Activated gamma-delta T cell treated with anti-CD3 and anti-CD28 coated beads, Interleukin-2, amount 50 U/mL, for 16 hours (primary cell): ENCODE results near the gene RAPGEF2.
"Not testable (repeated sequence)": the region's sequence is repeated elsewhere in the genome, so short reads cannot be mapped to it uniquely, and the experiment has no call there.

Experiments
- DNase-seq: peaks from one replicate; pipeline ENCODE4 v3.0.0-alpha.2; 2020; ENCODE audit warnings: low read depth

The RAPGEF2 gene, protein sequence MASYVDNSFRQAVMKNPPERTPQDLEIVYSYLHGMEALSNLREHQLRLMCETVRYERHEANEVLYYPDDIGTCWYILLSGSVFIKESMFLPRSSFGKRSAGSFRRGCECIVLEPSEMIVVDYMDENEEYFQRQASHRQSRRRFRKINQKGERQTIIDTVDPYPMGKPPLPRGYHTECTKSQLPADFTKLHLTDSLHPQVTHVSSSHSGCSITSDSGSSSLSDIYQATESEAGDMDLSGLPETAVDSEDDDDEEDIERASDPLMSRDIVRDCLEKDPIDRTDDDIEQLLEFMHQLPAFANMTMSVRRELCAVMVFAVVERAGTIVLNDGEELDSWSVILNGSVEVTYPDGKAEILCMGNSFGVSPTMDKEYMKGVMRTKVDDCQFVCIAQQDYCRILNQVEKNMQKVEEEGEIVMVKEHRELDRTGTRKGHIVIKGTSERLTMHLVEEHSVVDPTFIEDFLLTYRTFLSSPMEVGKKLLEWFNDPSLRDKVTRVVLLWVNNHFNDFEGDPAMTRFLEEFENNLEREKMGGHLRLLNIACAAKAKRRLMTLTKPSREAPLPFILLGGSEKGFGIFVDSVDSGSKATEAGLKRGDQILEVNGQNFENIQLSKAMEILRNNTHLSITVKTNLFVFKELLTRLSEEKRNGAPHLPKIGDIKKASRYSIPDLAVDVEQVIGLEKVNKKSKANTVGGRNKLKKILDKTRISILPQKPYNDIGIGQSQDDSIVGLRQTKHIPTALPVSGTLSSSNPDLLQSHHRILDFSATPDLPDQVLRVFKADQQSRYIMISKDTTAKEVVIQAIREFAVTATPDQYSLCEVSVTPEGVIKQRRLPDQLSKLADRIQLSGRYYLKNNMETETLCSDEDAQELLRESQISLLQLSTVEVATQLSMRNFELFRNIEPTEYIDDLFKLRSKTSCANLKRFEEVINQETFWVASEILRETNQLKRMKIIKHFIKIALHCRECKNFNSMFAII (N-terminal part only)

GRCh38 chr4:159102622-159103383 is at the start of gene RAPGEF2:
Gene RAPGEF2 (plus strand): TSS chr4:159103079. CDS start chr4:159104163, 1,084 bp downstream.
- peak; percentile 75 for DNase-seq

DNA sequence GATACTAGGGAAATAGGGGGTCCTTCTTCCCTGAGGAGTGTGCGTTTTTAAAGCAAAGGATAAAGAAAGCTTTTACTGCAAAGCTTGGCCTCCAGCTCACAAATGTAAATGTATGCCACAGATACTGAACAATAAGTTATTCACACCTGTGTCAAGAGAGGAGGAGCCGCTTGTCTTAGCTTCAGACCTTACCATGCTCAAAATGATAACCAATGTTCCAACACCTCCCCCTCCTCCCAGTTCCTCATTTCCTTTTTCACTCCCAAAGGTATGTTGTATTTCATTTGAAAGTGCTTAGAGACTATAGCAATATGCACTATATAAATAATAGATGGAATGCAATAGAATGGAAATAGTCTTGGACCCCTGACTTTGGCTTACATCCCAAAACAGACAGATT is 47.0 kb upstream of the RAPGEF2 start:
- no peak for DNase-seq

- no peak for DNase-seq
Observed at GRCh38 chr4:159060161-159060560, 42.7 kb upstream of the RAPGEF2 start.

DNA sequence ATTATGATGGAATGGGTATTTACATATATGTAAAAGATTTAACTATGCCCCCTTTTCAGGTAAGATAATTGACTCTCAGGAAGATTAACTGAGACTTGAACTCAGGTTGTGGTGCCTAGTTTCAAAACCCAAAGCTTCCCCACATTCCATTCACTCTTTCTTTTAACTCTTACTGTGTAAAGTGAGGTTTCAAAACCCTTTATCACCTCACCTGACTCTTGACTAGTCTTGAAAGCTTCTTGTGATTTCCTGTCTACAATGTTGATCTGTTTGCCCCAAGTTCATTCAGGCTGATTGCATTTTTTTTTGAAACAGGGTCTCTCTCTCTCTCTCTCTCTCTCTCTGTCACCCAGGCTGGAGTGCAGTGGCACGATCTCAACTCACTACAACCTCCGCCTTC is 40.5 kb upstream of the RAPGEF2 start:
- DNase-seq, result no peak

- DNase-seq, result no peak
Observed at GRCh38 chr4:159065513-159066240, 37.2 kb upstream of the RAPGEF2 start.

DNA sequence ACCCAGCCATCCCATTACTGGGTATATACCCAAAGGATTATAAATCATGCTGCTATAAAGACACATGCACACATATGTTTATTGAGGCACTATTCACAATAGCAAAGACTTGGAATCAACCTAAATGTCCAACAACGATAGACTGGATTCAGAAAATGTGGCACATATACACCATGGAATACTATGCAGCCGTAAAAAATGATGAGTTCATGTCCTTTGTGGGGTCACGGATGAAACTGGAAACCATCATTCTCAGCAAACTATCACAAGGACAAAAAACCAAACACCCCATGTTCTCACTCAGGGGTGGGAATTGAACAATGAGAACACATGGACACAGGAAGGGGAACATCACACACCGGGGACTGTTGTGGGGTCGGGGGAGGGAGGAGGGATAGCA is 34.7 kb upstream of the RAPGEF2 start:
- DNase-seq, result not testable (repeated sequence)

- DNase-seq, result no peak
Observed at GRCh38 chr4:159069922-159070321, 33.0 kb upstream of the RAPGEF2 start.

GRCh38 chr4:159070742-159071141 is 32.1 kb upstream of the RAPGEF2 start:
- DNase-seq, result no peak

GRCh38 chr4:159071178-159071968 is 31.5 kb upstream of the RAPGEF2 start:
- DNase-seq, result no peak

DNA sequence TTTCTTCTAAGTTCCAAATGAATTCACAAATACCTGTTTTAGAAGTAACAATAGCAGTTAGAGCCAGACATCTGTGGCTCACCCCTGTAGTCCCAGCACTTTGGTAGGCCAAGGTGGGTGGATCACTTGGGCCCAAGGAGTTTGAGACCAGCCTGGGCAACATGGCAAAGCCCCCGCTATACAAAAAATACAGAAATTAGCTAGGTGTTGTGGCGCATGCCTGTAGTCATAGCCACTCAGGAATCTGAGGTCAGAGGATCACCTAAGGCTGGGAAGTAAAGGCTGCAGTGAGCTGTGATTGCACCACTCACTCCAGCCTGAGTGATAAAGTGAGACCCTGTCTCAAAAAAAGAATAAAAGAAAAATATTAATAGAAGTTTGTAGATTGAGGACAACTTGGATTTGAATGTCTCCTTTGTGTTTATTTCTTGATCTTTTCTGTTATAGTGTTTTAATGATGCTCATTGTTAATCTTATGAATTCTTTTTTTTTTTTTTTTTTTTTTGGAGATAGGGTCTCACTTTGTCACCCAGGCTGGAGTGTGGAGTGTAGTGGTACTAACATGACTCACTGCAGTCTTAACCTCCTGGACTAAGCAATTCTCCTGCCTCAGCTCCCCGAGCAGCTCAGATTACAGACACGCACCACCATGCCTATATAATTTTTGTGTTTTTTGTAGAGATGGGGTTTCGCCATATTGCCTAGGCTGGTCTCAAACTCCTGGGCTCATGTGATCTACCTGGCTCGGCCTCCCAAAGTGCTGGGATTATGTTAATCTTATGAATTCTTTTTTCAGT is 30.7 kb upstream of the RAPGEF2 start:
- no peak for DNase-seq

DNA sequence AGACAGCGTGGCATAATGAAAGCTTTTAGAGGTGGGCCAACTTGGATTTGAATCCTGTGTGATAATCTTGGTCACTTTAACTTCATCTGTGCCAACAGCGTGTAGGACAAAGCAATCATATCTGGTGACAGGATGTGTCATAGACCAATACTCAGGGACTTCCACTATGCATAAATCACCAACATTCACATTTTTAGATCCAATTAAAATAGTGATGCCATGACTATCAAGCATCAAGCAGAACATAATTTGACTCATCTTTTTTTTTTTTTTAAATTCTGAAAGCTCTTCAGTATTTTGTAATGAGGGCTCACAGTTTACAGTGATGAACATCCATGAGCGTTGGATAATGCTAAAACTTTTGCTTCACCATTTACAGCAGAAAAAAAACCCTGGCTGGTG is 27.3 kb upstream of the RAPGEF2 start:
- no peak for DNase-seq

- not testable (repeated sequence) for DNase-seq
Observed at GRCh38 chr4:159077018-159077417, 25.9 kb upstream of the RAPGEF2 start.

DNA sequence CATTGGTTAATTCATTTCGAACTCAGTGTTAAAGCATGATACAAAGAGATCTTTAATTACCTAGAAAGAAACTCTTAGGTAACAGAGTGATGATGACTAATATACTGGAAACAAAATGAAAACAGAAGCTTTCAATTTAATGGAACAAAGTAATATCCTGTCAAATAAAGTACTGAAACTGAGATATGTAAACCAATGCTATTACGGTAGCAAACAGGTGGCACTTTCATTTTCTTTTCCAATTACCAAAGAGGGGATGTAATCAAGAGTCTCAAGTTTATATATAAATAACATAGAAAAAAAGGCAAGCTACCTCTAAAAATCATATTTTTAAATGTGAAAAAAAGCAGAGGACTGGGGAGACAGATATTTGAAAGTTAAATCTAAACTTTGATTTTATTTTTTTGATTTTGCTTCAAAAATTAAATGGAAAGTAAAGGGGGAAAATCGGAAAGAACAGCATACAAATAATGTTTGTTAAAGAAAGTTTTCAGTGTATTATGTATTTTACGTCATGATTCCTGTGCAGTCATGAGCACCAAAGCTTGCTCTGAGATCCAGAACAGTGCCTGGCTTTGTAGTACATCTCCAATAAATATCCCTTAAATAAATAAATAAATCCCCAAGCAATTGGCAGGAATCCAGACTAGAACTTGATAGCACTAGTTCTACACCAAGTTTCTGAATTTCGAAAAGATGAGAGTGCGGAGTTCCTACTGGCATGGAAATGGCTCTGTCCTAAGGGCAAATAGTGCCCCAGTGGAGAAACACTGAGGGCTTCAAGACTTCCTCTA is 25.0 kb upstream of the RAPGEF2 start:
- DNase-seq, result no peak

DNA sequence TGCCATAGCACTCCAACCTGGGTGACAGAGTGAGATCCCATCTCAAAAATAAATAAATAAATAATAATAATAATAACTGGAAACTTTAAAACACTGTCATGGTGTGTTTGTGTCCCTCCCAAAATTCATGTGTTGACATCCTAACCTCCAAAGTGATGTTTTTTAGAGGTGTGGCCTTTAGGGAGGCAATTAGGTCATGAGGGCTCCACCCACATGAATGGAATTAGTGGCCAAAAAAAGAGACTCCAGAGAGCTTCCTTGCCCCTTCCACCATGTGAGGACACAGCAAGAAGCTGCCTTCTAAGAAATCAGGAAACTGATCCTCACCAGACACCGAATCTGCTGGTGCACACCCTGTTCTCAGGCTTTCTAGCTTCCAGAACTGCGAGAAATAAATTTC is 23.8 kb upstream of the RAPGEF2 start:
- DNase-seq, result no peak

DNA sequence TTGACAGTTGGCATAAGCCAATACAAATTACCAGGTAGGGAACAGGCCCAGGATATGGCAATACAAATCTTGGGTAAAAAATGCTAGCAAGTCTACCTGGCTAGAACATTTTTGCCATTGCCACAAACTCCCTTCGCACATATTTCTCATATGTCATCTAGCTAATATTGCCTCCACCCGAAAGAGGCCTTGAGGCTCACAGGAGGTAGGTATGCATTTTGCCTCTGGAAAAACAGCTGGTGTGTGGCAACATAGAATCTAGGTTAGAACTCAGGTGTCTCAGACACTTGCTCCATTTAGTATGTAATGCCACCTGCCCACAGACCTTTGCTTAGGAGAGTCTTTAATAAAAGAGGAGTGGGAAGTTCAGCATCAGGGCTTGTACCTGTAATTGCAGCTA is 16.3 kb upstream of the RAPGEF2 start:
- DNase-seq, result no peak

- DNase-seq, result no peak
Observed at GRCh38 chr4:159090255-159090654, 12.6 kb upstream of the RAPGEF2 start.

- DNase-seq, result not testable (repeated sequence)
Observed at GRCh38 chr4:159094156-159094555, 8.7 kb upstream of the RAPGEF2 start.

- DNase-seq, result no peak
Observed at GRCh38 chr4:159096434-159096833, 6.4 kb upstream of the RAPGEF2 start.

DNA sequence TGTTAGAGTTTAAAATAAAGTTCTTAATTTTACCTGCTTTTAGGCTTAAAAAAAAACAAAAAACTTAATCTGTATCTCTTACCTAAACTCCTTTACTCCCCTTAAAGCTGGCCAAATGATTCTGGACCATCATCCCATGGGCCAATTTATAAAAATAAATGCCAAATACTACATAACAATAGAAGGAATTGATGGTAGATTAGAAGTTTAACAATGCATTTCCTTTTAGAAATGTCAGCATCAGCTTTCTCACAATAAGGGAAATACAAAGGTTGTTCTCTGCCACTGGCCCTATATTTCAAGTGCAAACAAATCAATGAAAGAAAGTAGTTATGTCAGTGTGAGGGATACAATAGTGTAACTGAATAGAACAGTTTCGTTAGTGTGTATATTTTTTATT is 5.7 kb upstream of the RAPGEF2 start:
- DNase-seq, result no peak
